ENCODE measurements around the gene ZWILCH. TPM values are rescaled to one million over a fixed set of nuclear protein-coding genes. Genes with fewer than 3 reads are reported as not detected.

ZWILCH gene
- total and polyA plus RNA-seq, 2 of the 4 experiments (the other 2 are of a cell fraction): 10.5 to 22.2 TPM

- Histone ChIP-seq H3K14ac (replicated peaks; ENCODE audit: low read depth, low read length) (no peak overlapping the region; the same call in 1 of the 2 replicates), H3K4ac (ENCODE audit: low read depth, low read length) (no peak overlapping the region), H3K27me3 (ENCODE audit: control insufficient read depth, insufficient read depth, low read length) (no peaks in the 10 kb centered on the region), H3K9ac (ENCODE audit: low read depth, low read length) (no peak overlapping the region), H3K4me2 (ENCODE audit: low read depth, low read length) (no peak overlapping the region), H4K5ac (ENCODE audit: low read depth, low read length) (no peak overlapping the region), H3K27ac (ENCODE audit: insufficient read depth, low read length) (no peak overlapping the region), H4K91ac (ENCODE audit: insufficient read depth, low read depth, low read length) (no peak overlapping the region), H2AK5ac (ENCODE audit: low read depth, low read length) (no peak overlapping the region), H3K9me3 (ENCODE audit: control insufficient read depth, insufficient read depth, low read length) (no peaks in the 10 kb centered on the region; the same call in 1 of the 2 replicates), H2BK120ac (ENCODE audit: low read depth, low read length) (no peak overlapping the region), H3K36me3 (ENCODE audit: control insufficient read depth, insufficient read depth, low read length) (no peaks in the 10 kb centered on the region), H3K56ac (ENCODE audit: extremely low read depth, insufficient read depth, low read length) (no peak overlapping the region), H3K79me1 (ENCODE audit: low read depth in 1 of 2, low read length in 2 of 2) (no peaks in the 10 kb centered on the region), H3K9me1 (ENCODE audit: insufficient read depth, low read length) (peaks cover 10% of the 10 kb centered on the region; the same call in 1 of the 2 replicates), H4K8ac (ENCODE audit: low read depth in 2 of 2, low read length in 2 of 2) (no peak overlapping the region), H2BK5ac (ENCODE audit: low read depth, low read length, poor library complexity, severe bottlenecking) (no peak overlapping the region), H3K4me3 (ENCODE audit: insufficient read depth, low read depth, low read length) (no peak overlapping the region), H2AFZ (replicated peaks; ENCODE audit: low read length, poor library complexity) (no peak overlapping the region), H2BK20ac (ENCODE audit: low read depth, low read length) (no peak overlapping the region), H3K23ac (ENCODE audit: low read depth, low read length) (peak overlapping the region; percentile 43; the same call in 1 of the 2 replicates), H3K18ac (ENCODE audit: low read depth, low read length) (no peak overlapping the region), H4K20me1 (ENCODE audit: insufficient read depth, low read length) (no peaks in the 10 kb centered on the region), H2BK15ac (ENCODE audit: low read depth, low read length) (no peak overlapping the region), H3K4me1 (ENCODE audit: control insufficient read depth, insufficient read depth, low read length) (peaks cover 7% of the 10 kb centered on the region), H2AK9ac (replicated peaks; ENCODE audit: low read depth, low read length, poor library complexity) (no peak overlapping the region)
- 83% methylated on average over 1 of the region's 3 CpGs; no CpG with 5 or more reads in 1 of the 2 experiments for WGBS, 2 experiments (ENCODE audit: extremely low coverage in 2 of 2, insufficient read length in 1 of 2)
- dilution Hi-C loops (cut with HindIII; ENCODE audit: low sequenced_read_pairs, unreplicated experiment): no loop called here
- ChIA-PET CTCF (no interaction called here), POLR2A (ENCODE audit: unreplicated experiment) (no interaction called here)
- TF ChIP-seq MAFK (IDR thresholded peaks at IDR 0.05; ENCODE audit: low read depth, low read length) (no peak), SMC3 (IDR thresholded peaks at IDR 0.05; ENCODE audit: low read depth, low read length) (no peak), MAZ (IDR thresholded peaks at IDR 0.05; ENCODE audit: borderline replicate concordance, low read depth, low read length) (no peak)
- intact Hi-C loops (cut with micrococcal nuclease): no loop called here
- in situ Hi-C loops (cut with MboI; ENCODE audit: low sequenced_read_pairs): no loop called here
- ATAC-seq (ENCODE audit: low read depth): peak; percentile 44
- BruUV-seq (replicated peaks): no TSS peak
- DNase-seq: peak; percentile 34
Observed at GRCh38 chr15:66580643-66581042, 75.5 kb downstream of the ZWILCH start.
